OCI-LY3 (cell line): ENCODE data around the gene COL4A2.
"Not testable (repeated sequence)": the region's sequence is repeated elsewhere in the genome, so short reads cannot be mapped to it uniquely, and the experiment has no call there.

Source experiments
- H2AFZ ChIP-seq: fragments of 200-600, 300-600 bp; shearing (Covaris generic); 2 replicates; pipeline ENCODE4 v1.6.0; 2014; ENCODE audit warnings: antibody characterized with exemption, low read depth, low read length
- H3K27ac ChIP-seq: fragments of 200-600, 300-600 bp; sonication (generic); 2 replicates; pipeline ENCODE4 v1.5.1; 2014; ENCODE audit warnings: mild to moderate bottlenecking, low read length, moderate library complexity, mixed read lengths
- H3K27me3 ChIP-seq: fragments of 200-600, 300-600 bp; sonication (generic); 2 replicates; pipeline ENCODE4 v1.6.1; 2014; ENCODE audit warnings: low read depth, low read length, mixed read lengths
- H3K36me3 ChIP-seq: fragments of 200-600, 300-600 bp; sonication (generic); replicated peaks from 2 replicates; pipeline ENCODE3; 2014; ENCODE audit warnings: low read depth, low read length, mixed read lengths
- H3K4me1 ChIP-seq: fragments of 300-600, 200-600 bp; sonication (generic); 2 replicates; pipeline ENCODE4 v1.6.1; 2014; ENCODE audit warnings: low read length, mixed read lengths
- H3K4me2 ChIP-seq: fragments of 200-600, 300-600 bp; sonication (generic); 2 replicates; pipeline ENCODE4 v1.6.1; 2014; ENCODE audit warnings: low read length, mixed read lengths
- H3K4me3 ChIP-seq: fragments of 300-600, 200-600 bp; sonication (generic); 2 replicates; pipeline ENCODE4 v1.5.1; 2014; ENCODE audit warnings: antibody characterized with exemption, mild to moderate bottlenecking, low read length, moderate library complexity
- H3K79me2 ChIP-seq: fragments of 300-600, 200-600 bp; shearing (Covaris generic); 2 replicates; pipeline ENCODE4 v1.6.1; 2014; ENCODE audit warnings: mild to moderate bottlenecking, low read length, mixed read lengths
- H3K9ac ChIP-seq: fragments of 300-600, 200-600 bp; shearing (Covaris generic); 2 replicates; pipeline ENCODE4 v1.6.0; 2014; ENCODE audit warnings: mild to moderate bottlenecking, low read length, moderate library complexity
- H3K9me3 ChIP-seq: fragments of 200-600, 300-600 bp; shearing (Covaris generic); 2 replicates; pipeline ENCODE4 v1.6.1; 2014; ENCODE audit warnings: low read length, mixed read lengths; ENCODE audit not compliant: insufficient read depth
- H4K20me1 ChIP-seq: fragments of 200-600, 300-600 bp; sonication (generic); 2 replicates; pipeline ENCODE4 v1.6.1; 2016; ENCODE audit warnings: low read length, mixed read lengths; ENCODE audit not compliant: insufficient read depth
- CTCF ChIP-seq: fragments of 200-600, 300-600 bp; sonication (generic); IDR thresholded peaks from 2 replicates; pipeline ENCODE4 v1.5.1; 2014; ENCODE audit warnings: antibody characterized with exemption, low read length, low read depth
- EZH2phosphoT487 ChIP-seq: fragments of 200-600 bp; shearing (Covaris generic); IDR thresholded peaks from 2 replicates; pipeline ENCODE4 v1.6.1; 2018; ENCODE audit warnings: antibody characterized with exemption, mixed run types, low read depth

Gene COL4A2

GRCh38 chr13:110319774-110320509 is 12.9 kb downstream of the COL4A2 start:
- peaks cover 17% of the 10 kb centered on the region; the same call in 1 of the 2 replicates for H3K27me3 ChIP-seq
- H2AFZ ChIP-seq: no peak overlapping the region
- H3K4me1 ChIP-seq: no peaks in the 10 kb centered on the region
- no peaks in the 10 kb centered on the region for H3K79me2 ChIP-seq
- TF ChIP-seq CTCF: no peak
- TF ChIP-seq EZH2phosphoT487: no peak
- no peak overlapping the region for H3K4me3 ChIP-seq
- no peak overlapping the region for H3K9ac ChIP-seq
- no peaks in the 10 kb centered on the region for H4K20me1 ChIP-seq
- no peak overlapping the region for H3K4me2 ChIP-seq
- H3K27ac ChIP-seq: no peak overlapping the region
- no peaks in the 10 kb centered on the region for H3K9me3 ChIP-seq
- H3K36me3 ChIP-seq: no peaks in the 10 kb centered on the region

- H2AFZ ChIP-seq: no peak overlapping the region
- no peak overlapping the region for H3K4me2 ChIP-seq
- H3K4me1 ChIP-seq: no peaks in the 10 kb centered on the region
- no peak for TF ChIP-seq CTCF
- no peak for TF ChIP-seq EZH2phosphoT487
- H4K20me1 ChIP-seq: no peaks in the 10 kb centered on the region
- H3K27ac ChIP-seq: no peak overlapping the region
- H3K9me3 ChIP-seq: no peaks in the 10 kb centered on the region
- no peak overlapping the region for H3K4me3 ChIP-seq
- H3K36me3 ChIP-seq: no peaks in the 10 kb centered on the region
- no peak overlapping the region for H3K9ac ChIP-seq
- no peaks in the 10 kb centered on the region for H3K79me2 ChIP-seq
- peaks cover 17% of the 10 kb centered on the region; the same call in 1 of the 2 replicates for H3K27me3 ChIP-seq
These were observed 13.6 kb downstream of the COL4A2 start for GRCh38 chr13:110320645-110321044.

DNA sequence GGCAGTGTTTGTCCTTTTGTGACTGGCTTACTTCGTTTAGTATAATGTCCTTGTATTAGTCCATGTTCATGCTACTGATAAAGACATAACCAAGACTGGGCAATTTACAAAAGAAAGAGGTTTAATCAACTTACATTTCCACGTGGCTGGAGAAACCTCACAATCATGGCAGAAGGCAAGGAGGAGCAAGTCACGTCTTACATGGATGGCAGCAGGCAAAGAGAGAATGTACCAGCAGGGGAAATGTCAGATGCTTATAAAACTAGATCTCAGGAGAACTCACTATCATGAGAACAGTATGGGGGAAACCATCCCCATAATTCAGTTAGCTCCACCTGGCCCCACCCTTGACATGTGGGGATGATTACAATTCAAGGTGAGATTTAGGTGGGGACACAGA is 14.5 kb downstream of the COL4A2 start:
- H3K27me3 ChIP-seq: peaks cover 17% of the 10 kb centered on the region; the same call in 1 of the 2 replicates
- not testable (repeated sequence) for H4K20me1 ChIP-seq, H3K4me1 ChIP-seq, H3K9me3 ChIP-seq, H3K36me3 ChIP-seq, H3K79me2 ChIP-seq, H3K4me3 ChIP-seq, H2AFZ ChIP-seq, H3K27ac ChIP-seq, H3K4me2 ChIP-seq, H3K9ac ChIP-seq

GRCh38 chr13:110322126-110322827 is 15.2 kb downstream of the COL4A2 start:
- Histone ChIP-seq H3K27ac (no peak overlapping the region), H3K4me3 (no peak overlapping the region), H3K4me2 (no peak overlapping the region), H2AFZ (no peak overlapping the region), H3K27me3 (peaks cover 17% of the 10 kb centered on the region; the same call in 1 of the 2 replicates), H4K20me1 (no peaks in the 10 kb centered on the region), H3K36me3 (no peaks in the 10 kb centered on the region), H3K9me3 (no peaks in the 10 kb centered on the region), H3K79me2 (no peaks in the 10 kb centered on the region), H3K4me1 (no peaks in the 10 kb centered on the region), H3K9ac (no peak overlapping the region)
- no peak for TF ChIP-seq CTCF
- TF ChIP-seq EZH2phosphoT487: no peak
